Astrocyte of the spinal cord (primary cell): ENCODE data around the gene NQO1.

Source experiments
- DNase-seq: peaks from one replicate; pipeline ENCODE4 v3.0.0; 2011; ENCODE audit warnings: low read depth, low spot score
- H3K4me3 ChIP-seq: 2 replicates; pipeline ENCODE4 v1.5.1; 2011; ENCODE audit warnings: low read depth, mild to moderate bottlenecking, low read length, moderate library complexity
- CTCF ChIP-seq: IDR thresholded peaks from 2 replicates; pipeline ENCODE4 v1.5.1; 2012; ENCODE audit warnings: low read depth, mild to moderate bottlenecking, low read length, inconsistent platforms
- in situ Hi-C: cut with HindIII; loops from 2 replicates; pipeline ENCODE4 v1.10.0; 2017; ENCODE audit warnings: low sequenced_read_pairs

Gene NQO1

GRCh38 chr16:69725480-69726312 lies 664 bp downstream of the NQO1 start:
- DNase-seq: no peak
- peak overlapping the region; percentile 77 for H3K4me3 ChIP-seq
- in situ Hi-C loops: no loop called here
- no peak for TF ChIP-seq CTCF

- DNase-seq: no peak
- in situ Hi-C loops: no loop called here
- peak overlapping the region; percentile 77 for H3K4me3 ChIP-seq
- no peak for TF ChIP-seq CTCF
Measured at GRCh38 chr16:69724981-69725479, 1.3 kb downstream of the NQO1 start.

GRCh38 chr16:69724414-69724873 lies 1.9 kb downstream of the NQO1 start:
- no peak for DNase-seq
- no peak for TF ChIP-seq CTCF
- in situ Hi-C loops: no loop called here
- H3K4me3 ChIP-seq: no peak overlapping the region

GRCh38 chr16:69721441-69721957 lies 4.9 kb downstream of the NQO1 start:
- H3K4me3 ChIP-seq: no peak overlapping the region
- in situ Hi-C loops: no loop called here
- no peak for DNase-seq
- TF ChIP-seq CTCF: no peak

- in situ Hi-C loops: no loop called here
- no peak for TF ChIP-seq CTCF
- H3K4me3 ChIP-seq: no peak overlapping the region
- DNase-seq: no peak
Measured at GRCh38 chr16:69720822-69721430, 5.4 kb downstream of the NQO1 start.

- no peak for DNase-seq
- TF ChIP-seq CTCF: no peak
- in situ Hi-C loops: no loop called here
- H3K4me3 ChIP-seq: no peak overlapping the region
Measured at GRCh38 chr16:69718111-69718764, 8.1 kb downstream of the NQO1 start.
